Right lobe of liver (tissue), 6 donors: ENCODE data around the gene CATSPERD. TPM values are rescaled to one million over a fixed set of nuclear protein-coding genes. Genes with fewer than 3 reads are reported as not detected.

Experiments used
- ATAC-seq, 4 donors: fragments of 200-7000 bp; cut with Tn5 transposase; one replicate each; pipeline ENCODE4 v1.9.1; 2020; ENCODE audit warnings: mild to moderate bottlenecking in 4 of 4, moderate library complexity in 4 of 4
- DNase-seq, 3 donors: peaks; one replicate each; pipeline ENCODE4 v3.0.0-alpha.2; 2020
- H3K27ac ChIP-seq, 3 donors: fragments of 200-600 bp; one replicate each; pipeline ENCODE4 v1.8.0; 2022
- H3K27me3 ChIP-seq, 2 donors: fragments of 200-600 bp; one replicate each; pipeline ENCODE4 v1.8.0; 2022
- H3K36me3 ChIP-seq, 4 donors: fragments of 200-600 bp; sonication (generic) in 1 of 4; one replicate each; pipeline versions ENCODE4 v1.5.1 to v1.8.0; 2017 to 2022; ENCODE audit warnings: control low read depth in 1 of 4
- H3K4me1 ChIP-seq, 4 donors: fragments of 200-600 bp; sonication (generic) in 1 of 4; one replicate each; pipeline versions ENCODE4 v1.5.1 to v1.8.0; 2017 to 2022; ENCODE audit warnings: control low read depth in 1 of 4
- H3K4me3 ChIP-seq, 3 donors: fragments of 200-600 bp; one replicate each; pipeline ENCODE4 v1.8.0; 2022
- H3K9me3 ChIP-seq, 4 donors: fragments of 200-600 bp; sonication (generic) in 1 of 4; one replicate each; pipeline versions ENCODE4 v1.5.1 to v1.8.0; 2017 to 2022; ENCODE audit warnings: control low read depth in 1 of 4
- CTCF ChIP-seq, 4 donors: fragments of 200-600 bp in 3 of 4; fragments of 450-650 bp in 1 of 4; IDR thresholded peaks; one replicate each; pipeline versions ENCODE4 v1.5.1 to v1.8.0; 2016 to 2022; ENCODE audit warnings: antibody characterized with exemption in 4 of 4, mild to moderate bottlenecking in 2 of 4
- POLR2A ChIP-seq: fragments of 450-650 bp; IDR thresholded peaks from one replicate; pipeline ENCODE4 v1.6.1; 2017; ENCODE audit warnings: antibody characterized with exemption, mild to moderate bottlenecking
- WGBS: methylation state at CpG from one replicate; pipeline ENCODE4 v1.1.6; 2018; ENCODE audit warnings: low coverage, low lambda C conversion rate; ENCODE audit not compliant: insufficient coverage; ENCODE audit errors: missing lambda C conversion rate; 5-methylcytosine and 5-hydroxymethylcytosine counted together
- intact Hi-C, 2 donors: fragments of 100-400 bp; cut with DNase I; formaldehyde crosslinking; loops; one replicate each; pipeline versions ENCODE4 v1.11.2 to v1.14.1; 2022
- total RNA-seq, 6 experiments: library from RNA; depleted of rRNA in 2 of 6; stranded (reverse); fragments of >200 nt in 2 of 6; fragmentation: NEBNext Ultra II Directional in 3 of 6; extraction: Animal tissue kit (Norgen Biotek cat#: 25700) in 3 of 6; gene quantifications; one replicate each; pipeline versions ENCODE4 v1.1.0 to v1.2.4, GENCODE V29; 2016 to 2023
- donor health status: DM: no; HTN: yes; CAD: no.
- donor health status: DM: no; HTN: no; CAD: no.
- donor health status: DM: no; HTN: no; CAD: no.
- donor health status: DM: no; HTN: yes; CAD: no.
- donor health status: DM: no; HTN: yes; CAD: no.

CATSPERD gene
- total RNA-seq, 6 experiments from 2014 or later = not detected

- Histone ChIP-seq H3K4me3 (no peak overlapping the region), H3K27me3 (no peaks in the 10 kb centered on the region), H3K9me3 (no peaks in the 10 kb centered on the region), H3K4me1 (peaks cover 0 to 12% (median 3%) of the 10 kb centered on the region in 4 donors), H3K36me3 (no peaks in the 10 kb centered on the region), H3K27ac (peak overlapping the region in 2 of 3 donors; percentile 47 to 77)
- DNase-seq = peak in 2 of 3 donors; percentile 76 to 78
- no peak for TF ChIP-seq CTCF (IDR thresholded peaks at IDR 0.05)
- no peak for TF ChIP-seq POLR2A
- peak; percentile 13 to 57 (median 38) for ATAC-seq
- intact Hi-C loops = loop anchor here (5.0 to 10.0 kb wide), 2 partner anchors 83 to 156 kb away; no protein-coding TSS in a partner anchor
- WGBS = 43% methylated on average over 9 of the region's 9 CpGs
These were observed 88.6 kb downstream of the CATSPERD start for GRCh38 chr19:5809053-5809452.

- WGBS = 66% methylated on average over 7 of the region's 10 CpGs
- DNase-seq = no peak
- Histone ChIP-seq H3K9me3 (no peaks in the 10 kb centered on the region), H3K4me3 (no peak overlapping the region), H3K27ac (peak overlapping the region in 2 of 3 donors; percentile 47 to 77), H3K4me1 (peaks cover 0 to 9% (median 3%) of the 10 kb centered on the region in 4 donors), H3K36me3 (no peaks in the 10 kb centered on the region), H3K27me3 (no peaks in the 10 kb centered on the region)
- TF ChIP-seq CTCF (IDR thresholded peaks at IDR 0.05) = no peak
- TF ChIP-seq POLR2A = no peak
- intact Hi-C loops = loop anchor here (5.0 to 10.0 kb wide), 2 partner anchors 83 to 155 kb away; no protein-coding TSS in a partner anchor
- no peak for ATAC-seq
These were observed 89.0 kb downstream of the CATSPERD start for GRCh38 chr19:5809469-5809868.

- 88% methylated on average over 4 of the region's 4 CpGs for WGBS
- Histone ChIP-seq H3K27ac (no peak overlapping the region), H3K4me3 (no peak overlapping the region), H3K36me3 (no peaks in the 10 kb centered on the region), H3K27me3 (no peaks in the 10 kb centered on the region), H3K9me3 (no peaks in the 10 kb centered on the region), H3K4me1 (peaks cover 0 to 8% (median 3%) of the 10 kb centered on the region in 4 donors)
- TF ChIP-seq POLR2A = no peak
- TF ChIP-seq CTCF (IDR thresholded peaks at IDR 0.05) = no peak
- DNase-seq = no peak
- ATAC-seq = no peak
- intact Hi-C loops = loop anchor here in 1 of 2 donors (5.0 kb wide), 1 partner anchor 81 kb away; no protein-coding TSS in a partner anchor
These were observed 90.7 kb downstream of the CATSPERD start for GRCh38 chr19:5811117-5811516.

GRCh38 chr19:5814123-5814851 lies 93.8 kb downstream of the CATSPERD start:
- H3K27ac ChIP-seq = no peak overlapping the region
- TF ChIP-seq CTCF (IDR thresholded peaks at IDR 0.05) (no peak), POLR2A (no peak)
- no peaks in the 10 kb centered on the region for H3K36me3 ChIP-seq
- H3K4me3 ChIP-seq = no peak overlapping the region
- no peaks in the 10 kb centered on the region for H3K9me3 ChIP-seq
- ATAC-seq = no peak
- WGBS = 69% methylated on average over 2 of the region's 9 CpGs
- no peak for DNase-seq
- H3K27me3 ChIP-seq = no peaks in the 10 kb centered on the region
- peaks cover 0 to 5% (median 2%) of the 10 kb centered on the region in 4 donors for H3K4me1 ChIP-seq
- intact Hi-C loops = loop anchor here in 1 of 2 donors (5.0 kb wide), 1 partner anchor 78 kb away; no protein-coding TSS in a partner anchor
